GM18951 (cell line): ENCODE measurements around the gene CHD3.

Experiments used
- POLR2A ChIP-seq: IDR thresholded peaks from 4 replicates; pipeline ENCODE4 v1.6.1; 2011; ENCODE audit warnings: mild to moderate bottlenecking; ENCODE audit not compliant: insufficient read length, insufficient read depth; ENCODE audit errors: extremely low read depth
- in situ Hi-C: fragments of 300-500 bp; cut with MboI; formaldehyde crosslinking; loops from one replicate; pipeline ENCODE4 v1.12.0; 2022; ENCODE audit warnings: low sequenced_read_pairs, mixed read lengths, inconsistent platforms; ENCODE audit not compliant: unreplicated experiment

Gene CHD3

GRCh38 chr17:7888184-7888920 is at the start of gene CHD3:
Gene CHD3, plus strand, starts transcription at chr17:7888789. Its CDS starts 212 bp downstream, at chr17:7889001.
- in situ Hi-C loops: no loop called here
- TF ChIP-seq POLR2A: no peak

- TF ChIP-seq POLR2A: no peak
Measured at GRCh38 chr17:7839190-7839875, 49.3 kb upstream of the CHD3 start.

GRCh38 chr17:7839876-7840261 is 48.7 kb upstream of the CHD3 start:
- in situ Hi-C loops: no loop called here
- TF ChIP-seq POLR2A: no peak

More at GRCh38 chr17:7839190-7839875, 49.3 kb upstream of the CHD3 start:
- in situ Hi-C loops: no loop called here

- in situ Hi-C loops: no loop called here
Measured at GRCh38 chr17:7840441-7840840, 48.1 kb upstream of the CHD3 start.

GRCh38 chr17:7840875-7841274 is 47.7 kb upstream of the CHD3 start:
- no peak for TF ChIP-seq POLR2A
- in situ Hi-C loops: no loop called here

More at GRCh38 chr17:7840441-7840840, 48.1 kb upstream of the CHD3 start:
- no peak for TF ChIP-seq POLR2A

GRCh38 chr17:7841396-7841914 is 47.1 kb upstream of the CHD3 start:
- in situ Hi-C loops: no loop called here
- TF ChIP-seq POLR2A: peak; percentile 16

- TF ChIP-seq POLR2A: no peak
- in situ Hi-C loops: no loop called here
Measured at GRCh38 chr17:7841915-7842379, 46.6 kb upstream of the CHD3 start.

GRCh38 chr17:7842380-7843256 is 46.0 kb upstream of the CHD3 start:
- peak; percentile 62 for TF ChIP-seq POLR2A
- in situ Hi-C loops: no loop called here

- in situ Hi-C loops: no loop called here
- TF ChIP-seq POLR2A: no peak
Measured at GRCh38 chr17:7843257-7843535, 45.4 kb upstream of the CHD3 start.

- peak; percentile 68 for TF ChIP-seq POLR2A
- in situ Hi-C loops: no loop called here
Measured at GRCh38 chr17:7843536-7844291, 44.9 kb upstream of the CHD3 start.

- TF ChIP-seq POLR2A: peak; percentile 43
- in situ Hi-C loops: no loop called here
Measured at GRCh38 chr17:7844292-7845154, 44.1 kb upstream of the CHD3 start.

GRCh38 chr17:7845359-7846062 is 43.1 kb upstream of the CHD3 start:
- in situ Hi-C loops: no loop called here
- TF ChIP-seq POLR2A: no peak
